ENCODE data around the gene CCDC6.
"Not testable (repeated sequence)": the region's sequence is repeated elsewhere in the genome, so short reads cannot be mapped to it uniquely, and the experiment has no call there.

CCDC6 gene

GRCh38 chr10:59906417-59907202, at the start of gene CCDC6:
Gene CCDC6 (minus strand): TSS chr10:59906556. CDS start chr10:59906424, 132 bp downstream.
- DNase-seq: peak; percentile 94

GRCh38 chr10:59954296-59954695, 47.9 kb upstream of the CCDC6 start:
- DNase-seq: no peak

- DNase-seq: not testable (repeated sequence)
Measured at GRCh38 chr10:59953711-59954110, 47.4 kb upstream of the CCDC6 start.

- no peak for DNase-seq
Measured at GRCh38 chr10:59950105-59950504, 43.7 kb upstream of the CCDC6 start.

GRCh38 chr10:59949608-59950007, 43.3 kb upstream of the CCDC6 start:
- no peak for DNase-seq

DNA sequence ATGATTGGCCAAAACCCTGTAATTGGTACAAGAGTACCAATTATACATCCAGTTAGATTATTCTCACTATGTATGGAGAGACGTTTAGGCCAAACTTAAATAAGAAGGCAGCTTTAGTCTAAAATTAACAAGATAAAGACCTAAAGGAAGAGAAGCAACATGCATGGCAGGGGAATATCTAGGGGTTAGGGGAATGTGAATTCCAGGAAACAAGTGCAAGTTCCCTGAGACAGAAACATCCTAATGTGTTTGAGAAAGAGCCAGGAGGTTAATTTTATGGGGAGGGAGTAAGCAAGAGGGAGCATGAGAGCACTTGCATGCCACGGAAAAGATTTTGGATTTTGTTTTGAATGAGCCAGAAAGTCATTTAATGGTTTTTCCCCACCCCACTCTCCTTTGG, 39.6 kb upstream of the CCDC6 start:
- no peak for DNase-seq

DNA sequence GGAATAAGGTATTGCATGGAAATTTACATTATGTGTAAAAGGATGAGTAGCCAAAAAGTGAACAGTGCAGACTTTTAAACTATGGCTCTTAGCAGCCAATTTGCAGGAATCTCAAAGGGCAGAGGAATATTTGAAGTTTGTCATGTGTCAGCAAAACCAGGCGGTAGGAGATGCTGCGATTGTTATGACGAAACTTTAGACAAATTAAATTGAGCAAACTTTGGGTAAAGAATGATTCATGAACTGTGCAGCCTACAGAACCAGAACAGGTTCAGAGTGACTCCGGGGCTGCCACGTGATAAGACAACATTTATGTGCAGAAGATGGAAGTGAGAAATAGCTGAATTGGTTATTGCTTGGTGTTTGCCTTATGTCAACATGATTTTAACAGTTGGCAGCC, 39.2 kb upstream of the CCDC6 start:
- DNase-seq: no peak

DNA sequence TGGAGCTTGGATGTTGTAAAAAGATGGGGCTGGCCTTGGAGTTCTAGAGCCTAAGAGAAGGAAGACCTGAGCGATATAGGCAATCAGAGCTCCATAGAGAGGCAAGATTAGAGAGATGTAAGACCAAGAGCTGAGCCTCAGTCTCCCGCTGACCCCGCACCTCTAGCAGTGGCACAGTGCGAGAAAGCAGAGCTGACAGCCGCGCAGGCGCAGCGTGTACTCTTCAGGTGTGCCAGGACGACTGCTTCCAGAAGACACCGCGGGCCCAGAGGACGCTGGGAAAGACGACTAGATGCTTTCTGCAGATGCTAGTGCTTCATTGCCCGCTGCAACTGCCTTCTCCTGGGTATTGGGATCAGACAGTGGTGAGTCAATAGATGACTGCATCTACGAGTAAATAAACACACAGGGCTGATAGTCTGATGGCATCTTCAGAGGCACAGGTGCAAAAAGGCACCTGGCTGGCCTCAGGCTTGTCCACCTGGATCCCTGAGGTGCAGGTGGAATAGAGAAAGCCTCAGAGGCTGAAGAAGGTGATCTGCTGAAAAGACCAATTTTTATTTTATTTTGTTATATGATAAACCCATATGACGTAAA, 38.1 kb upstream of the CCDC6 start:
- no peak for DNase-seq

DNA sequence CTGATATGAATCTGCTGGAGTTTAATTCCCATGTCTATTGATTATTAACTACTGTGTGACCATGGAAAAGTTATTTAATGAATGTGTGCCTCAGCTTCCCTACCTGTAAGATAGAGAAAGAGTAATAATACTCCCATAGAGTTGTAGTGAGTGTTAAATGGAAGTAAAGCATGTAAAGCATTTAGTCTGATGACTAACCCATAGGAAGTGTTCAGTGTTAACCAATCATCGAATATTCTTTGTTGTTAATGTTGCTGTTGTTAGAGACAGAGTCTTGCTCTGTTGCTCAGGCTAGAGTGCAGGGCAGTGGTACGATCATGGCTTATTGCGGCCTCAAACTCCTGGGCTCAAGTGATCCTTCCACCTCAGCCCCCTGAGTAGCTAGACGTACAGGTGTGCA, 36.2 kb upstream of the CCDC6 start:
- no peak for DNase-seq

DNA sequence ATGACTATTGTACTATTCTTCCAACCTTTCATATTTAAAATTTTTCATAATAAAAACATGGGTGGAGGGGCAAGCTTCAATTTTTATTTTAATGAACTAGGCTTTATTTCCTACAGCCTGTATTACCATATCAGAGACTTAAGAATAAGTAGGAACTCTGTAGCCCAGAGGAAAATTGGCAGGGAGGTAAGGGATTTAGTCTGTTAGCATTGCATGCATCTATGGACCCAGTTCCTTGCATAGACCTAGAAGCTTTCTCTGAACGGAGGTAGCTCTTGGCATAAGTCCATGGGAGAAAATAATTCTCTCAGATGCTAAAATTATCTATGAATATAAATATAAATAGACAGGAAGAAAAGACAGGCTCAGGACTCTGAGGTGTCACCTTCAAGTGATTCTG, 31.4 kb upstream of the CCDC6 start:
- no peak for DNase-seq

- no peak for DNase-seq
Measured at GRCh38 chr10:59934701-59935100, 28.3 kb upstream of the CCDC6 start.

- DNase-seq: not testable (repeated sequence)
Measured at GRCh38 chr10:59930788-59931521, 24.6 kb upstream of the CCDC6 start.

GRCh38 chr10:59926086-59926485, 19.7 kb upstream of the CCDC6 start:
- DNase-seq: no peak

DNA sequence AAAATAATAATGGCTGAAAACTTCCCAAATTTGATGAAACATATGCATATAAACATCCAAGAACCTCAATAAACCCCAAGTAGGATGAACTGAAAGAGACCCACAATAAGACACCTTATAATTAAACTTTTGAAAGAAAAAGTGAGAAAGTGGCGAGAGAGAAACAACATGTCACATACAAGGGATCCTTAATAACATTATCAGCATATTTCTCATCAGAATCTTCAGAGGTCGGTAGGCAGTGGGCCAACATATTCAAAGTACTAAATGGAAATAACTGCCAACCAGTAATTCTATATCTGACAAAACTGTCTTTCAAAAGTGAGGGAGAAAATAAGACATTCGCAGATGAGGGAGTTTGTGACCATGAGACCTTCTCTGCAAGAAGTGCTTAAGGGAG, 16.6 kb upstream of the CCDC6 start:
- DNase-seq: no peak

DNA sequence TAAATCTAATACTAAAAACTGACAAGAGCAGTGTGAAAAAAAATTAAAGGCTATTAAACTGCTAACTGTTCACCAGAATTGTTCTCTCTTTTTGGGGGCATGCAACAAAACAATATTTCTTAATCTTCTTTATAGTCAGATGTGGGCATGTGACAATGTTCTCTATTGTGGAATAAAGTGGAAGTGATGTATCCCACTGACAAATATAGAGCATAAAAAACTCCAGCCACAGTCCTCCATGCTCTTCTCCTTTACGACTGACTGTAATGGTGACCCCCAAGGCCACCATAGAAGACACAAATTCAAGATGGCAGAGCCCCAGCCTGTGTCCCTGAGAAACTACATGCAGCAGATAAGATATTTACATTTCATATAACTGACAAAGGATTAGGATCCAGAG, 11.6 kb upstream of the CCDC6 start:
- DNase-seq: no peak

DNA sequence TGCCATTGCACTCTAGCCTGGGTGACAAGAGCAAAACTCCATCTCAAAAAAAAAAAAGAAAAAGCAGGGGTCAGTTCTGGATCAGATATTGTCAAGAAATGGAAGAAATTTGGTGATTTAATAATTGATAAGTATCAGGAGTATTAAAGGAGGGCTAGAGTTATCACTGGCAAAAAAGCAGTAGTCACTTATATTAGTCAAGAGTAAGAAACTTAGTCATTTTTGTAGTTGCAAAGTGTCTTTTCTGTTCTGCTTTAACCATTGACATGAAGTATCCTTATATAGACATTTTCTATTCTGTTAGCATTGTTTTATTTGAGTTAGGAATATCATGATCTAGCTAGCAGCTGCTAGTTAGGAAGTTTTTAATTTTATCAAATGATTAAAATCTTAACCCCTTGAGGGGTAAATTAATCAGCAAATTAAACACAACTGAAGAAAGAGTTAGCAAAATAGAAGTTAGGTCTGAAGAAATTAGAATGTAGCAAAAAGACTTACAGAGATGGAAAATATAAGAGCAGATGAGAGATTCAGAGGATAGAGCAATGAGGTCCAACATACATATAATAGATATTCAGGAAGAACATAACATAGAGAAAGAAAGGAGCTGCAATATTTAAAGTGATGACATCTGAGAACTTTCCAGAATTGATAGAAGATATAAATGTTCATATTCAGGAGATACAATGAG, 7.3 kb upstream of the CCDC6 start:
- DNase-seq: no peak

DNA sequence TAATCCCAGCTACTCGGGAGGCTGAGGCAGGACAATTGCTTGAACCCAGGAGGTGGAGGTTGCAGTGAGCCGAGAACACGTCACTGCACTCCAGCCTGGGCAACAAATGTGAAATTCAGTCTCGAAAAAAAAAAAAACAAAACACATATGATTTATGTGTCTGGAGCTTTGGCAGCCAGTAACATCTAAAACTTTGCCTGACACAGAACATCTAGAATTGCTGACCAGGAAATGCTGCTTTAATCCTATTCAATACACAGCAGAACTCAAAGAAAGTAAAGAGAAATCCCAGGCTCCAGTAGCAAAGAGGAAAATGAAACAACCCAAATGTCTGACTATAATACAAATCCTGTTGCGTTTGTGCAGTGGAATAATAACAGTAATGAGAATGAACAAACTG, 4.5 kb upstream of the CCDC6 start:
- DNase-seq: no peak

GRCh38 chr10:59909815-59910214, 3.5 kb upstream of the CCDC6 start:
- DNase-seq: no peak

DNA sequence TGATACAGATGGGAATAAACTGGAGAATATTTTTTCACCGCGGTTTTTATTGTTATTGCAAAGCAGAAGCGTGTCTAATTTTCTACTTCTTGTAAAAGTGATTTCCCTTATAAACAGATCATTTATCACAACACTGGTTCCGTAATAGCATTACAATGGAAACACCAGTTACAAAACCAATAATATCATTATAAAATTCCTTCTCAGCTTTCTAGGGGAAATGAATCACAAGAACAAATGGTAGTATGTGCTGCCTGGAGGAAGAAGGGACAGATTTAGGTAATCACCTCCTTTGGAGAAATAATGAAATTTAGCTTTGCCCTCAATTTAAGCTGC, 2.4 kb upstream of the CCDC6 start:
- no peak for DNase-seq

DNA sequence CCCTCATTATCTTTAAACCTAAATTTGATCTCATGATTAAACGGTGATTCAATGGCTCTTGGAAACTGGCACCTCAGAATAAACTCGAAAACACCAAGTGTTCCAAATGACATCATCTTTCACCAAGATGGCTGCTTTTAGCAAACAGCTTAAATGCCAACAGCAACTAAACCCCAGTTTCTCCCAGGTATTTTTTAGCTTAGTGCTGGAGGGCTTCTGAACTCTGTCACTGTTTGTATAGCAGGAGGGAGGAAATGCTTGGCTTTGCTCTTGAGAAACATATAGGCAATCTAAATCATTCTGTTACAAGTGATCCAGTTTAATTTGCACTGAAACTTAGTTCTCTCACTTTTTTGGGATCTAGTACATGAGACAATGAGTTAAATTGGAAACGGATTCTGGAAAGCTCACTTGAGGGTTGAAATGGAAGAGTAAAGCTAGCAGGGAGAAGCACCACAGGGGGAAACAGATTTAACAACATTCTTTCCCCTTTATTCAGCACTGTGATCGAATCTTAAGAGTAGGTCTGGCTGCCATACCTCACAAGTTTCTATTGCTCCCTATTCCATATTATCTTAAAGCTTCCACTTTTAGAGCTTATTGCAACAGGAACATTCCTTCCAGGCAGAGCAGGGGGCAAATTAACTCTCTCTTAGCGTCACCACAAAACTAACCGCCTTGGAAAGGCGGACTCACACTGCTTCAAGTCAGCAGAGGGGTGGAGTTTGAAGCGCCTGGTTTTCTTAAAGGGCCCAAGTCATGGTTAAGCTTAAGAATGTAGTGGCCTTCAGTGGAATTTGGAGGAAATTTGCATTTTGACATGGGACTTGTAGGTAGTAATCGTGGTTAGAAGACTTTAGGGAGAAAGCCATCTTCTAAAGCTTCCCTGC, 1.8 kb upstream of the CCDC6 start:
- DNase-seq: peak; percentile 61

- no peak for DNase-seq
Measured at GRCh38 chr10:59907537-59907917, 1.2 kb upstream of the CCDC6 start.

- no peak for DNase-seq
Measured at GRCh38 chr10:59905731-59906416, 482 bp downstream of the CCDC6 start.
